Mammary epithelial cell (primary cell): Measurements from ENCODE around the gene EEIG2.

Experiments
- CTCF ChIP-seq, 2 donors: IDR thresholded peaks in 1 of 2; conservative IDR thresholded peaks in 1 of 2; 2 replicates each; pipeline ENCODE4 v1.5.1; 2011 to 2012; ENCODE audit warnings: inconsistent platforms in 2 of 2, low read length in 2 of 2, mild to moderate bottlenecking in 2 of 2, control low read depth in 1 of 2, low read depth in 1 of 2; ENCODE audit not compliant: insufficient read depth in 1 of 2; ENCODE audit errors: extremely low read depth in 1 of 2
- EZH2 ChIP-seq: IDR thresholded peaks from 2 replicates; pipeline ENCODE4 v1.6.1; 2012; ENCODE audit warnings: low read length, inconsistent platforms, borderline replicate concordance

- no peak for TF ChIP-seq CTCF (conservative IDR thresholded peaks at IDR 0.05 in 1 of 2, IDR thresholded peaks at IDR 0.05 in 1 of 2; ENCODE audit: extremely low read depth in 1 of 2, insufficient read depth in 1 of 2, low read depth in 1 of 2, low read length in 2 of 2)
- TF ChIP-seq EZH2 = no peak
Observed at GRCh38 chr1:108575375-108575774, 15.5 kb downstream of the EEIG2 start.
